HG03159 (cell line): ENCODE data around the gene CENPA.
"Not testable (repeated sequence)": the region's sequence is repeated elsewhere in the genome, so short reads cannot be mapped to it uniquely, and the experiment has no call there.

Source experiments
- ATAC-seq: cut with Tn5 transposase; IDR thresholded peaks from one replicate; pipeline ENCODE4 v1.9.1; 2021; ENCODE audit warnings: mild to moderate bottlenecking, moderate library complexity; ENCODE audit not compliant: unreplicated experiment

The CENPA gene

DNA sequence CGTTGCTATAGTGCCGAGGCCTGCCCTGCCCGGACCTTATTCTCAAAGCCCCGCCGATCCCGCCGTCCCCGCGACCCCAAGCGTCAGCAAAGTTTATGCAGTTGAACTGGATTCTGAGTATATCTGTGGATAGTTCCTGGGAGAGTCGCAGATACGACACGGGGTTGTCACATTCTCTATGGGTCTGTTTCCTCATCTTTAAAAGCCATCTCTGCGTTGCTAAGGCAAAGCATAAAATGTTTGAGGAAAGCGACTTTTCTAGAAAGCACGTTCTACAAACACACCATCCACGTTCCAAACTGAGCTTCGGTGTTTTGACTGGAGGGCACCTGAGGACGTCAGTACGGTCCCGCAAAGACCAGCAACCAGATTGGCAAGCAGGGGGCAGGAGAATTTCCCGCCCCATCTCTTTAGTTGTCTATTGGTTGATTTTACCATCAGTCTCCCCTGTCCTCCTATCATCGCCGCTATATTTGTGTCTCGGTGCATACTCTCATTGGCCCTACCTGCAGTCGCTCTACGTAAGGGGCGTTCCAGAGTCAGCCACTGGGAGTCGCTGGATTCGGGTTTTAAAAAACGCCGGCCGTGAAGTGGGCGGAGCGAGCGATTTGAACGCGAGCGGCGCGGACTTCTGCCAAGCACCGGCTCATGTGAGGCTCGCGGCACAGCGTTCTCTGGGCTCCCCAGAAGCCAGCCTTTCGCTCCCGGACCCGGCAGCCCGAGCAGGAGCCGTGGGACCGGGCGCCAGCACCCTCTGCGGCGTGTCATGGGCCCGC lies at the start of gene CENPA:
CENPA (plus strand) TSS at position 626 of the 776 bp plus-strand sequence; CDS start at position 767, 141 bp downstream.
- ATAC-seq = peak; percentile 99

DNA sequence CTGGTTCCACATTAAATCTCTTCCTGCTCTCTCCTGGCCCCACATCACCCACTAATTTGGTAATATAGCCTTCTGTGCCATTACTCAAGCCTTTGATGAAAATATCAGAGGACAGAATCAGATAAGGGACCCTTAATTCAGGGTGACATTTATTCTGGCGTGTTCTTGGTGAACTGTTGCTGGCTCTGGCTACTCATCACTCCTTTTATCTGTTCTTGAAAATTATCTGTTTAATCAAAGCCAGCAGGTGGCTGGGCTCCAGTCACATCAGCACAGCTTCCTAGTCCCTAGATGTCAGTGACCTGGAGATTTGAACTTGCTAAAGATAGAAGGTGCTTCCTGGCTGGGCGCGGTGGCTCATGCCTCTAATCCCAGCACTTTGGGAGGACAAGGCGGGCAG lies 48.6 kb upstream of the CENPA start:
- ATAC-seq = no peak

GRCh38 chr2:26738481-26738880 lies 47.4 kb upstream of the CENPA start:
- ATAC-seq = no peak

DNA sequence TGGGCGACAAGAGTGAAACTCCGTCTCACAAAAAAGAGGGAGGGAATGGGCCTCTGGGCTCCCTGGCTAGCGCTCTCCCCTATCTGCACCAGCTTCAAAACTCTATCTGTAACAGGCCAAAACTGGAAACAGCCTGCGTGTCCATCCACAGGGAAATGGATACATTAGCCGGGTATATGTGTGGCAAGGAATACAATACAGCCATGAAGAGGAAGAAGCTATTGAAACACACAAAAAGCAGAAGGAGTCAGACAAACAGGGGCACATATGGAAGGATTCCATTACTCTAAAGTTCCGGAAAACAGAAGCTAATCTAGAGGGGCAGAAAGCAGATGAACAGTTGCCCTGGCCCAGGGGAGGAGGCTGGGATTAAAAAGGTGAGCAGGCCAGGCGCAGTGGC lies 46.3 kb upstream of the CENPA start:
- ATAC-seq = no peak

DNA sequence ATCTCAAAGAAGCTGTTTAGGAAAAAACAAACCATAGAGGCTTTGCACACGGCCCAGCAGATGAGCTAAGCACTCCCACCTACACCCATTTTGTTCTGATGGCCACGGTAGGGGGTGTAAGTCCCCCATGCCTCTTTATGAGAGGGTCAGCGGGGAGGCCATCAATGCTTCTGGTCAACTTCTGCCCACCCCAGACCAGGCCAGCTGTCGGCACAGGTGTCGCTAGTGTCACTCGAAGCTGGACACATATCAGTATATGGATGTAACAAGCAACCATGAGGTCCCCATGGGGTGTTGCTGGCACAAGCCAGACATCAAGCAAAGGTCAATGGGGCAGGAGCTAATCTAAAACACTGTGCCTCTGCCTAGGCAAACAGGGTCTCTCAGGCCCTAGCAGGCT lies 45.5 kb upstream of the CENPA start:
- ATAC-seq = no peak

GRCh38 chr2:26740890-26741302 lies 45.0 kb upstream of the CENPA start:
- no peak for ATAC-seq

DNA sequence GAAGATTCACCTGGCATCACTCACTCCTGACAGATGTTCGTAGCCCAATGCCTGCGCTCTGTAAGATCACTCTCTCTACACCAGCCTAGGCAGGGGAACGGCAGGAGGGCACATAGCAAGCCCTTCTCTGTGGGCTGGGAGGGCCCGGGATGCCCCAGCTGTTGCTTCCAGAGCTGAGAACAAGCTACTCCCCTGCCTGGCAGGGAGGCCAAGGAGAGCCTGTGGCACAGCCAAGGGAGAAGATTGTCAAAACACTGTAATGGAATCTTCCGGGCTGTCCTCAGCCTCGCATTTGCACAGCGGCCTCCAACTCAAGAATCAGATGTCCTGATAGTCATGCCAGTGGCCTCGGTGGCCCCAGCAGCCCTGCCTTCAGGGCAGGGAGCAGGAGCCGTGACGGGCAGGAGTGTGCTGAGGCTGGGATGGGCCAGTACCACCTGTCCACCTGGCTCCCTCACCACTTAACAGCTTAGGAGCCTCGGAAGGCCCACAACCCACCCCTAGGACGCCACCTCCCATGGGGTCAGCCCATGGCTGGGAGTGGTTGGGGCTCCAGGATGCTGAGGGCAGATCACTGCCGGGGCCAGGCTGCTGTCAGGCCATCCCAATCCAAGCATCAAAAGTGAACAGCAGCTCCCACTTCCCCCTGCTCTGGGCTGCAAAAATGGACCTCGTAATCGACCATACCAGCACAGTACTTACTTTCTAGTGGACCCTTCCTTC lies 43.6 kb upstream of the CENPA start:
- ATAC-seq = no peak

GRCh38 chr2:26743852-26744251 lies 42.0 kb upstream of the CENPA start:
- no peak for ATAC-seq

GRCh38 chr2:26744953-26745352 lies 40.9 kb upstream of the CENPA start:
- no peak for ATAC-seq

DNA sequence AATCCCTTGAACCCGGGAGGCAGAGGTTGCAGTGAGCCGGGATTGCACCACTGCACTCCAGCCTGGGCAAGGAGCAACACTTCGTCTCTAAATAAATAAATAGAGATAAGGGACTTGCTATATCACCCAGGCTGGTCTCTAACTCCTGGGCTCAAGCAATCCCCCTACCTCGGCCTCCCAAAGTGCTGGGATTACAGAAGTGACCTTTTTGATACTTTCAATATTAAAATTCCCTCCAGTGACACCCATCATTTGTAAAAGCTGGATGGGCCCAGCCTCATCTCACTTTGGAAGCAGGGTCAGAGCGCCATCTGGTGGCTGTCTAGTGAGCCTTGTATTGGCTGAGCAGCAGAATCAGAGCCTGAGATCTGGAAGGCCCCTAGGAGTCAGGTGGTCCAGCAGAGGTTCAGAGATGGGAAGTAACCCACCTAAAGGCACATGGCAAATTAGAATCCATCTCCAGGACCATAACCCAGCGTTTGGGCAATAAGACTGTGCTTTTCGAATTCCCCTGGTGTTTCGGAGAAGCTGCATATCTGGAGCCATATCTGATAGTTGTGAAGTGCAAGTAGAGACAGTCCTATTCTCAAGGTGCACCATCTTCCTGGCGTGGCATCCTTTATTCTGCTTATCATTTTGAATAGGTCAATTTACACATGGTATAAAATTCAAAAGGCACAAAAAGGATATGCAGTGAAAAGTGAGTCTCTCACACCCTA lies 40.1 kb upstream of the CENPA start:
- ATAC-seq = no peak

- no peak for ATAC-seq
Observed at GRCh38 chr2:26746934-26747333, 38.9 kb upstream of the CENPA start.

- ATAC-seq = not testable (repeated sequence)
Observed at GRCh38 chr2:26749787-26750420, 36.0 kb upstream of the CENPA start.

DNA sequence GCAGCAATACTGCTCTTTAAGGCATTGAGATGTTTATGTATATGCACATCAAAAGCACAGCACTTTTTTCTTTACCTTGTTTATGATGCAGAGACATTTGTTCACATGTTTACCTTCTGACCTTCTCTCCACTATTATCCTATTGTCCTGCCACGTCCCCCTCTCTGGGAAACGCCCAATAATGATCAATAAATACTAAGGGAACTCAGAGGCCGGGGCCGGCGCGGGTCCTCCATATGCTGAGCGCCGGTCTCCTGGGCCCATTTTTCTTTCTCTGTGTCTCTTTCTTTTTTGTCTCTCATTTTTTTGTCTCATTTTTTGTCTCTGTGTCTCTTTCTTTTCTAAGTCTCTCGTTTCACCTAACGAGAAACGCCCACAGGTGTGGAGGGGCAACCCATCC lies 35.4 kb upstream of the CENPA start:
- not testable (repeated sequence) for ATAC-seq

- no peak for ATAC-seq
Observed at GRCh38 chr2:26752656-26753055, 33.2 kb upstream of the CENPA start.

DNA sequence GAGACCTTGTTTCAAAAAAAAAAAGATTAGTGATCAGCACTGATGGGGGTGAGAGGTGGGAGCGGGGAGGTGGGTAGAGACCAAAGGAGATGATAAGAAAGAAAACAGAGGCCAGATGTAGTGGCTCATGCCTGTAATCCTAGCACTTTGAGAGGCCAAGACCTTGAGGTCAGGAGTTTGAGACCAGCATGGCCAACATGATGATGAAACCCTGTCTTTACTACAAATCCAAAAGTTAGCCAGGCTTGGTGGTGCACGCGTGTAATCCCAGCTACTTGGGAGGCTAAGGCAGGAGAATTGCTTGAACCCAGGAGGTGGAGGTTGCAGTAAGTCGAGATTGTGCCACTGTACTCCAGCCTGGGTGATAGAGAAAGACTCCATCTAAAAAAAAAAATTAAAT lies 31.3 kb upstream of the CENPA start:
- no peak for ATAC-seq

DNA sequence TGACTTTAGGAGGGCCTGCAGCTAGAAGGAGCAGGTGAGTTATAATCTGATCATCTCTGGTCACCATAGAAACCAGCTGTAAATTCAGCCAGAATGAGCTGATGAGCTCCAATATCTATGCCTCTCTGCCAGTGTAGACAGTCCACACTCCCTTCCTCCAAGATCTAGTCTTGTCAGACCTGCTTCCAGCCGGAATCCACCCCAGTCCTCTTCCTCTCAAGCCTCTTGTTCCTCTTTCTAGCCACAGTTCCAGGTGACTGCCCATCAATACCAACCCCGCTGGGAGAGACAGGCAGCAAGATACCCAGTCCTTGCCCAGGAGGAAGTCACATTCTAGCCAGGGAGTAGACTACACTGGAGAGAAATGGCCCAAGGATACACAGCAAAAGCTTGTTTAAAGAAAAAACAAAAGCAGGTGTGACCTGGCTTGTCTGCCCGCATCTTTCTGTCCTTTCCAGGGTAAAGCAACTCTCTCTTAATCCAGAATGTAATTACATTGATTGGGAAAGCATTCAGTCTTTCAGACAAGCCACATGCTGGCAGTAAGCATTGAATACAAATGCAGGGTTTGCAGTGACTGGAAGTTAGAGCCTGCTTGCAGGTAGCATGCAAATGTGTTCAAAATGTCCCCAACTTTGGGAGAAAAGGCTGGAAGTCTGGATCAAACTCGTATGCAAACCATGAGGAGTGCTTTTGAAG lies 30.7 kb upstream of the CENPA start:
- ATAC-seq = no peak

- ATAC-seq = no peak
Observed at GRCh38 chr2:26756337-26756736, 29.5 kb upstream of the CENPA start.

DNA sequence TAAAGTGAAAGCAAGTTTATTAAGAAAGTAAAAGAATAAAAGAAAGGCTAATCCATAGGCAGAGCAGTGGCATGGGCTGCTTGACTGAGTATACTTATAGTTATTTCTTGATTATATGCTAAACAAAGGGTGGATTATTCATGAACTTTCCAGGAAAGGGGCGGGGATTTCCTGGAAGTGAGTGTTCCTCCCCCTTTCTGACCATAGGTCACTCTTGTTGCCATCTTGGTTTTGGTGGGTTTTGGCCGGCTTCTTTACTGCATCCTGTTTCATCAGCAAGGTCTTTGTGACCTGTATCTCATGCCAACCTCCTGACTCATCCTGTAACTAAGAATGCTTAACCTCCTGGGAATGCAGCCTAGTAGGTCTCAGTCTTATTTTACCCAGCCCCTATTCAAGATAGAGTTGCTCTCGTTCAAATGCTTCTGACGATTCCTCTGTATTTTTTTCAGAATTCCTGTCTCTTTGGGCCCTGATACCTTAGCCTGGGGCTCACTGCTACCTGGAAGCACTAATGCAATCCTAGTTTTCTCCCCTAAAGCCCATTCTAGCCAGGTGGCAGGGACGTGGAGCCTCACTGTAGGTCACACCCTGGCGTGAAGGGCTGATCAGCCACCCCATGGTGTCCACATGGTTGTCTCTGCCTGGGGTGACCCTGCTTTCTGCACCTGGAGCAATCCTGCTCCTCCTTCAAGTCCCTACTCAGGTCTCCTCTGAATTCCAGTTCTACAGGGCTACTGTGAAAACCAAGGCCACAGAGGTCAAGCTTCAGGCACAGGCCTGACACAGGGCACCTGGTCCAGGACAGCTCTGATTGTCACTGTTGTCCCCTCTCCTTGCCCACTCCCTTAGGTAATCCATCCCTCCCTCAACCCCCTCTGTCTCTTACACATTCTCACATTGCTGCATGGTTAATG lies 27.7 kb upstream of the CENPA start:
- ATAC-seq = no peak

- no peak for ATAC-seq
Observed at GRCh38 chr2:26758790-26759321, 27.0 kb upstream of the CENPA start.
